WERI-Rb-1 (cell line): ENCODE data around the gene DGLUCY.
"Not testable (repeated sequence)": the region's sequence is repeated elsewhere in the genome, so short reads cannot be mapped to it uniquely, and the experiment has no call there.

ENCODE experiments used
- DNase-seq: peaks from one replicate; pipeline ENCODE4 v3.0.0-alpha.2; 2020
- H3K27ac ChIP-seq: fragments of 250-450 bp; sonication (Bioruptor Pico); 2 replicates; pipeline ENCODE4 v1.5.1; 2020; ENCODE audit warnings: mild to moderate bottlenecking, moderate library complexity
- H3K27me3 ChIP-seq: fragments of 250-450 bp; sonication (Bioruptor Pico); 2 replicates; pipeline ENCODE4 v1.5.1; 2021; ENCODE audit warnings: mild to moderate bottlenecking, low read depth, moderate library complexity; ENCODE audit not compliant: insufficient read depth, severe bottlenecking
- H3K36me3 ChIP-seq: fragments of 250-450 bp; sonication (Bioruptor Pico); 2 replicates; pipeline ENCODE4 v1.5.1; 2020; ENCODE audit warnings: mild to moderate bottlenecking, moderate library complexity
- H3K4me3 ChIP-seq: 2 replicates; pipeline ENCODE4 v1.5.1; 2011; ENCODE audit warnings: low read depth, mild to moderate bottlenecking, control low read depth, low read length
- H3K9me3 ChIP-seq: fragments of 250-450 bp; sonication (Bioruptor Pico); 2 replicates; pipeline ENCODE4 v1.5.1; 2021; ENCODE audit warnings: mild to moderate bottlenecking, moderate library complexity; ENCODE audit not compliant: severe bottlenecking
- TF ChIP-seq, protein P1 (sequence below): IDR thresholded peaks from 2 replicates; pipeline ENCODE4 v1.5.1; 2011; ENCODE audit warnings: low read depth, mild to moderate bottlenecking, control low read depth, inconsistent platforms, low read length

The DGLUCY gene

DNA sequence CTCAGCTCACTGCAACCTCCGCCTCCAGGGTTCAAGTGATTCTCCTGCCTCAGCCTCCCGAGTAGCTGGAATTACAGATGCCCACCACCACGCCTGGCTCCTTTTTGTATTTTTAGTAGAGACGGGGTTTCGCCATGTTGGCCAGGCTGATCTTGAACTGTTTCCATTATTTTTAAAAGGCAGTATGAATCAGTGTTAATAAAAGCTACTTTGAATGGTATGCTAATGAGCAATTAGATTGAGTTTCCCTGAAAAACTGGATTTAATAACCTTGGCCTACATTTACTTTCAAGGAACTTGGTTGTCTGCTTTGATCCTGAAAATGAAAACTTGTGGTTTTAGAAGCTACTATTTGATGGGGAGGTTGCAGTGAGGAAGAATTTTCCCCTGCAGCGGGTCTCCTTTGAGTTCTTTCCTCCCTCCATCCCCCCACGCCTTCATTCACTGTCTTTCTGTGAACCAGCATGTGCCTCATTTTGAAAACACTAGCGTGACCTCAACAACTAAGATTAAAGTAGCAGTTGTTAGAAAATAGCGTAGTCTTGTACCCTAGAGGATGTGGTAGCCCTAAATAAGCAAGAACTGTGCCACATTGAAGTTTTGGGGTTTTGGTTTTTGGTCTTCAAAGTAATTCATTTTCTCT is 35.7 kb upstream of the DGLUCY start:
- DNase-seq: no peak
- Histone ChIP-seq H3K4me3 (no peak overlapping the region), H3K9me3 (no peaks in the 10 kb centered on the region), H3K27ac (no peak overlapping the region), H3K36me3 (no peaks in the 10 kb centered on the region), H3K27me3 (no peaks in the 10 kb centered on the region)
- TF ChIP-seq, protein P1, sequence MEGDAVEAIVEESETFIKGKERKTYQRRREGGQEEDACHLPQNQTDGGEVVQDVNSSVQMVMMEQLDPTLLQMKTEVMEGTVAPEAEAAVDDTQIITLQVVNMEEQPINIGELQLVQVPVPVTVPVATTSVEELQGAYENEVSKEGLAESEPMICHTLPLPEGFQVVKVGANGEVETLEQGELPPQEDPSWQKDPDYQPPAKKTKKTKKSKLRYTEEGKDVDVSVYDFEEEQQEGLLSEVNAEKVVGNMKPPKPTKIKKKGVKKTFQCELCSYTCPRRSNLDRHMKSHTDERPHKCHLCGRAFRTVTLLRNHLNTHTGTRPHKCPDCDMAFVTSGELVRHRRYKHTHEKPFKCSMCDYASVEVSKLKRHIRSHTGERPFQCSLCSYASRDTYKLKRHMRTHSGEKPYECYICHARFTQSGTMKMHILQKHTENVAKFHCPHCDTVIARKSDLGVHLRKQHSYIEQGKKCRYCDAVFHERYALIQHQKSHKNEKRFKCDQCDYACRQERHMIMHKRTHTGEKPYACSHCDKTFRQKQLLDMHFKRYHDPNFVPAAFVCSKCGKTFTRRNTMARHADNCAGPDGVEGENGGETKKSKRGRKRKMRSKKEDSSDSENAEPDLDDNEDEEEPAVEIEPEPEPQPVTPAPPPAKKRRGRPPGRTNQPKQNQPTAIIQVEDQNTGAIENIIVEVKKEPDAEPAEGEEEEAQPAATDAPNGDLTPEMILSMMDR: no peak

DNA sequence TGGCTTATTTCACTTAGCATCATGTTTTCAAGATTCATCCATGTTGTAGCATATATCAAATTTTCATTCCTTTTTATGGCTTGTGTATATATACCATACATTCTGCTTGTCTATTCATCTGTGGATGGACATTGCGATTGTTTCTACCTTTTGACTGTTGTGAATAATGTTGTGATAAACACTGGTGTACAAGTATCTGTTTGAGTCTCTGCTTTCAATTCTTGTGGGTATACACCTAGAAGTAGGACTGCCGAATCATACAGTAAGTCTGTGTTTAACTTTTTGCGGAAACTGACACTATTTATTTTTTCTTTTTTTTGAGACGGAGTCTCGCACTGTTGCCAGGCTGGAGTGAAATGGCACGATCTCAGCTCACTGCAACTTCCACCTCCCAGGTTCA is 33.8 kb upstream of the DGLUCY start:
- Histone ChIP-seq H3K27me3 (no peaks in the 10 kb centered on the region), H3K9me3 (no peaks in the 10 kb centered on the region)

DNA sequence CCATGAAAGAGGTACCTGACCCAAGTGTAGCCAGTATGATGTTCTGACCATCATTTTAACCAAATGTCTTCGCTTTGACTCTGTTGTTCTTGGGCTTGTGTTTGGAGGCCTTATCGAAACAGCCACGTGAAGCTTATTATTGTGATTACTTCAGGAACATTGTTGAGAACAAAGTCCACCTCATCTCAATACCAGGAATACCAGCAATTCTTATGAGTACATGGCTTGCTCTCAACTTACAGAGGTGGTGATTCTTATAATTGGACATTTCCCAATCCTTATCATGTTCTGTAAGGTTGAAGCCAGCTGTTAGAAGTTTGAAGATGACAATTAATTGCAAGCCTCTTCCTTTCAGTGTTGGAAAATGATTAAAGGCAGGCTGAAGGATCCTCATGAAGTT is 31.6 kb upstream of the DGLUCY start:
- TF ChIP-seq, protein P1: no peak
- Histone ChIP-seq H3K27ac (no peak overlapping the region), H3K4me3 (no peak overlapping the region), H3K36me3 (no peaks in the 10 kb centered on the region), H3K9me3 (no peaks in the 10 kb centered on the region), H3K27me3 (no peaks in the 10 kb centered on the region)
- no peak for DNase-seq

More for the DNA sequence above, 33.8 kb upstream of the DGLUCY start:
- H3K27ac ChIP-seq: no peak overlapping the region
- no peaks in the 10 kb centered on the region for H3K36me3 ChIP-seq
- no peak overlapping the region for H3K4me3 ChIP-seq
- no peak for DNase-seq
- TF ChIP-seq, protein P1: no peak

DNA sequence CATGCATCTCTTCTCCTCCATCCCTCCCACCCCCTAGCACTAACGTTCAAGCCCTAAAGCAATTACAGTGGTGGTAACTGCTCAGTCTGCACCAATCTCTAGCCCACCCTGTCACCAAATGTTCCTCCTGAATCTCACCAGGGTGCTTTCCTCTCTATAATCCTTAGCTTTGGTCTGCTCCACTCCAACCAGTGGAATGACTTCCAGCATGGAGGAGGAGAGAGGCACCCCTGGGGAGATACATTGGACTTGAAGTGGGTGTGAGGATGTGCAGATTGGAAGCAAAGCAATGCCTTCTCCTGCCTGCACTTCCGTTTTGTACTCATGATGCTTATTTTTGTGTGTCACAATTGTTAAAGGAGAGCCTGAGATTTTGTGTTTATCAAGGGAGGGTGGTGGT is 29.4 kb upstream of the DGLUCY start:
- H3K9me3 ChIP-seq: no peaks in the 10 kb centered on the region
- TF ChIP-seq, protein P1: no peak
- no peaks in the 10 kb centered on the region for H3K36me3 ChIP-seq

DNA sequence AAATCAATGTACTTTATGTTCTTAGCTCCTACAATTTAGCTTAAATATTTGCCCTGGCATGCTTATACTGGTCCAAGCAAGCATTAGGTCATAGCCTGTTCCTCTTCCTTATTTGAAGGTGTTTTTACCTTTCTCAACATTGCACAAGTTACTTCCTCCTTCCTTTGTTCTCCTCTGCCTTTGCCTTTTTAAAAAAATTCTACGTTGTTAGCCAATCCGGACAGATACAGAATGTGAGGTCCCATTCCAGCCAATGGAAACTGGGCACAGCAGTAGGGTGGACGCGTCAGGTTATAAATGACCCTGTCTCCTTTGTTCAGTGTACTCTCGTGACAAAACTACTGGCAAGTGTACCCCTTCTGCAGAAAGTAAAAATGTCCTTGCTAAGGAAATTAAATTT is 26.4 kb upstream of the DGLUCY start:
- not testable (repeated sequence) for H3K4me3 ChIP-seq, H3K27ac ChIP-seq, DNase-seq, H3K36me3 ChIP-seq, H3K9me3 ChIP-seq, H3K27me3 ChIP-seq

More for the DNA sequence above, 29.4 kb upstream of the DGLUCY start:
- no peak for DNase-seq
- no peaks in the 10 kb centered on the region for H3K27me3 ChIP-seq
- no peak overlapping the region for H3K27ac ChIP-seq
- H3K4me3 ChIP-seq: no peak overlapping the region

DNA sequence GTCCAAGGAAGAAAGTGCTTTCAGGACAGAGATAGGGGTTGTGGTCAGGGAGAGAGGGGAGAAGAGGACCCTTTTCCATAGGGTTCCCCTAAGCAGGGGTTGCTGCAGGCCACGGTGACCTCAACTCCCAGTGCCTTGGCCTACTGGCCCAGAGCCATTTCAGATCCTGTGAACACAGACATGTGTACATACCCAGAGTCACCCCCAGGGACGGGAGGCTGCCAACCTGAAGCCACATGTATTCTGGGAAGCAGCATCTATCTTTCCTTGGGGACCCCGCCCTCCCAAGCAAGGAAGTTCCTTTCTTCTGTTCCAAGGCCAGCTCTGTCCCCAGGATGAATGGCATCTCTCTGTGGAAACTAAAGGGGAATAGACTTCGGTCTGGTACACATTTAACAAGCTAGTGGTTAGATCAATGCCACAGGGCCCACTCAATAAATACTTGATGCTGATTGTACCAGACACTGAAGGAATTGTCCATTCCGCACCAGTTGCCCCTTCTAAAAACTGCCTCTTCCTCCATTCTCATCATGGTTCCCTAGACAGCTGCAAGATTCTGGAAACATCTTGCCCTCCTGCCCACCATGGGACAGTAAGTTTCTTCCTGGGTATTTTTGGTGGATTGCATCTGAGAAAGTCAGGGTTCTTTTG is 25.2 kb upstream of the DGLUCY start:
- DNase-seq: no peak
- Histone ChIP-seq H3K36me3 (no peaks in the 10 kb centered on the region), H3K4me3 (no peak overlapping the region), H3K27ac (no peak overlapping the region), H3K9me3 (no peaks in the 10 kb centered on the region), H3K27me3 (no peaks in the 10 kb centered on the region)
- TF ChIP-seq, protein P1: no peak
